K562 (cell line): Measurements from ENCODE around the gene SCMH1. TPM values are rescaled to one million over a fixed set of nuclear protein-coding genes. Genes with fewer than 3 reads are reported as not detected.

Experiments
- ATAC-seq: fragments of 200-7000 bp; cut with Tn5 transposase; 3 replicates; pipeline ENCODE4 v1.9.1; 2020; ENCODE audit warnings: moderate library complexity
- BruUV-seq: library from RNA; stranded (reverse); fragments of 400-500 nt; replicated peaks from 2 replicates; lab custom pipeline; 2021; lab: Mats Ljungman, UMichigan
- CTCF ChIA-PET: fragments of 300-600 bp; formaldehyde crosslinking; extraction: SDS; loops from one replicate; lab custom pipeline; 2021; ENCODE audit warnings: low intra/inter-chr PET ratio; lab: Yijun Ruan, JAX
- POLR2A ChIA-PET: fragments of 300-600, 350-650 bp; sonication (Branson Sonifier 250); formaldehyde crosslinking; extraction: SDS; loops from one replicate; lab custom pipeline; 2021; ENCODE audit warnings: antibody characterized with exemption, inconsistent platforms; lab: Yijun Ruan, JAX
- DNase-seq, 4 experiments: peaks; one replicate each; pipeline versions ENCODE4 v3.0.0 to v3.0.0-alpha.2; 2011 to 2018; ENCODE audit warnings: low spot score in 3 of 4, mixed read lengths in 3 of 4; ENCODE audit errors: extremely low read depth in 1 of 4
- FAIRE-seq: peaks from 2 replicates; lab custom pipeline; 2011; peaks lifted over from hg19 to GRCh38; lab: Jason Lieb, UNC
- H2AFZ ChIP-seq: 2 replicates; pipeline ENCODE4 v1.6.0; 2011; ENCODE audit warnings: low read depth, low read length, control low read depth, inconsistent platforms
- H3K27ac ChIP-seq: fragments of 200-600 bp; 3 replicates; pipeline ENCODE4 v1.8.0; 2011; ENCODE audit warnings: low read depth, mild to moderate bottlenecking, control low read depth, inconsistent platforms, low read length, moderate library complexity, mixed read lengths; ENCODE audit errors: extremely low read depth
- H3K27me3 ChIP-seq, 2 experiments: fragments of 300-600 bp in 1 of 2; 2 replicates in 1 of 2; 3 replicates in 1 of 2; pipeline versions ENCODE4 v1.6.0 to v1.8.0; 2011; ENCODE audit warnings: inconsistent platforms in 2 of 2, low read length in 2 of 2, mild to moderate bottlenecking in 1 of 2, mixed read lengths in 1 of 2, moderate library complexity in 1 of 2; ENCODE audit not compliant: control insufficient read depth in 2 of 2, insufficient read depth in 2 of 2
- H3K36me3 ChIP-seq: fragments of 300-600 bp; 3 replicates; pipeline ENCODE4 v1.8.0; 2011; ENCODE audit warnings: mild to moderate bottlenecking, low read length, inconsistent platforms; ENCODE audit not compliant: control insufficient read depth, insufficient read depth
- H3K4me1 ChIP-seq, 2 experiments: fragments of 200-600 bp in 1 of 2; replicated peaks in 1 of 2; 2 replicates in 1 of 2; 3 replicates in 1 of 2; pipeline versions ENCODE4 v1.5.1 to v1.8.0; 2011; ENCODE audit warnings: inconsistent platforms in 2 of 2, low read length in 2 of 2, mild to moderate bottlenecking in 1 of 2, mixed read lengths in 1 of 2, moderate library complexity in 1 of 2; ENCODE audit not compliant: control insufficient read depth in 2 of 2, insufficient read depth in 2 of 2
- H3K4me2 ChIP-seq: 2 replicates; pipeline ENCODE4 v1.6.1; 2011; ENCODE audit warnings: low read length, control low read depth, inconsistent platforms, mixed read lengths; ENCODE audit not compliant: insufficient read depth
- H3K4me3 ChIP-seq: fragments of 200-600 bp; sonication (generic), shearing (Covaris generic); 2 replicates; pipeline ENCODE4 v1.5.1; 2016; ENCODE audit warnings: control low read depth, inconsistent platforms
- H3K79me2 ChIP-seq: fragments of 200-600 bp; 3 replicates; pipeline ENCODE4 v1.8.0; 2011; ENCODE audit warnings: low read length, inconsistent platforms; ENCODE audit not compliant: control insufficient read depth, insufficient read depth
- H3K9ac ChIP-seq, 2 experiments: 2 replicates each; pipeline versions ENCODE4 v1.6.0 to v1.6.1; 2011; ENCODE audit warnings: low read depth in 2 of 2, low read length in 2 of 2, control low read depth in 1 of 2, inconsistent platforms in 1 of 2, mild to moderate bottlenecking in 1 of 2, mixed read lengths in 1 of 2; ENCODE audit not compliant: insufficient read depth in 1 of 2
- H3K9me1 ChIP-seq: one replicate; pipeline ENCODE4 v1.6.0; 2011; ENCODE audit warnings: inconsistent platforms, mild to moderate bottlenecking, low read length, moderate library complexity; ENCODE audit not compliant: control insufficient read depth, insufficient read depth
- H3K9me3 ChIP-seq: replicated peaks from 2 replicates; pipeline ENCODE4 v1.5.1; 2011; ENCODE audit warnings: low read depth, low read length, inconsistent platforms; ENCODE audit not compliant: control insufficient read depth, insufficient read depth
- H4K20me1 ChIP-seq: replicated peaks from 2 replicates; pipeline ENCODE4 v1.6.1; 2011; ENCODE audit warnings: low read length, inconsistent platforms, mixed read lengths; ENCODE audit not compliant: control insufficient read depth, insufficient read depth
- CC2D1A ChIP-seq: fragments of 450-650 bp; IDR thresholded peaks from 2 replicates; pipeline ENCODE4 v1.6.1; 2017; ENCODE audit warnings: mild to moderate bottlenecking
- DMBX1 ChIP-seq: fragments of 250-450 bp; sonication (Bioruptor Pico); IDR thresholded peaks from 2 replicates; pipeline ENCODE4 v1.8.0; 2022; ENCODE audit warnings: inconsistent platforms, mild to moderate bottlenecking, moderate library complexity, borderline replicate concordance
- IRF2 ChIP-seq: sonication (generic); formaldehyde crosslinking; IDR thresholded peaks from 2 replicates; pipeline ENCODE4 v1.8.1; 2022; ENCODE audit warnings: mild to moderate bottlenecking, missing genetic modification reagents
- KDM2B ChIP-seq: fragments of 250-450 bp; sonication (Bioruptor Pico); IDR thresholded peaks from 2 replicates; pipeline ENCODE4 v1.8.0; 2021; ENCODE audit warnings: mild to moderate bottlenecking, moderate library complexity
- MLX ChIP-seq, 2 experiments: fragments of 450-650 bp in 1 of 2; sonication (generic) in 1 of 2; formaldehyde crosslinking; conservative IDR thresholded peaks; 2 replicates each; pipeline versions ENCODE4 v1.4.0 to v1.8.1; 2020 to 2022; ENCODE audit warnings: mild to moderate bottlenecking in 1 of 2, missing genetic modification reagents in 1 of 2
- PHTF2 ChIP-seq: fragments of 250-450 bp; sonication (Bioruptor Pico); IDR thresholded peaks from 2 replicates; pipeline ENCODE4 v1.5.0; 2021; ENCODE audit warnings: mild to moderate bottlenecking
- POLR2A ChIP-seq: fragments of 450-650 bp; conservative IDR thresholded peaks from 2 replicates; pipeline ENCODE4 v1.6.1; 2016
- POLR2AphosphoS5 ChIP-seq: IDR thresholded peaks from 2 replicates; pipeline ENCODE4 v1.6.1; 2011; ENCODE audit warnings: mild to moderate bottlenecking, low read depth, low read length, moderate library complexity; ENCODE audit not compliant: control insufficient read depth, insufficient read depth
- POLR2G ChIP-seq: fragments of 200-400 bp; formaldehyde crosslinking; IDR thresholded peaks from 2 replicates; pipeline ENCODE4 v1.6.1; 2017; ENCODE audit warnings: low read depth, mild to moderate bottlenecking, antibody characterized with exemption, low read length, moderate library complexity
- SAFB ChIP-seq: fragments of 200-400 bp; formaldehyde crosslinking; IDR thresholded peaks from 2 replicates; pipeline ENCODE4 v1.6.1; 2017; ENCODE audit warnings: low read depth, low read length, borderline replicate concordance
- SMARCE1 ChIP-seq: fragments of 450-650 bp; IDR thresholded peaks from 2 replicates; pipeline ENCODE4 v1.7.1; 2016; ENCODE audit warnings: mild to moderate bottlenecking
- SP1 ChIP-seq: sonication (generic); formaldehyde crosslinking; IDR thresholded peaks from 2 replicates; pipeline ENCODE4 v1.8.1; 2022; ENCODE audit warnings: mild to moderate bottlenecking, missing genetic modification reagents
- TFAM ChIP-seq: fragments of 250-450 bp; sonication (Bioruptor Pico); conservative IDR thresholded peaks from 2 replicates; pipeline ENCODE4 v1.5.0; 2021; ENCODE audit warnings: mild to moderate bottlenecking, moderate library complexity
- YY1 ChIP-seq, 3 experiments: IDR thresholded peaks; 2 replicates each; pipeline ENCODE4 v1.6.1; 2011; ENCODE audit warnings: low read length in 2 of 3, mild to moderate bottlenecking in 2 of 3, moderate library complexity in 2 of 3, borderline replicate concordance in 1 of 3, control low read depth in 1 of 3, low read depth in 1 of 3; ENCODE audit not compliant: insufficient read depth in 3 of 3, insufficient replicate concordance in 2 of 3, control insufficient read depth in 1 of 3, insufficient read length in 1 of 3; ENCODE audit errors: extremely low read depth in 1 of 3
- WGBS: fragments of 100-300 bp; shearing (Covaris generic); methylation state at CpG from one replicate; pipeline ENCODE4 v1.1.6; 2016; ENCODE audit warnings: low coverage, mixed read lengths; ENCODE audit not compliant: insufficient coverage; ENCODE audit errors: missing lambda C conversion rate; 5-methylcytosine and 5-hydroxymethylcytosine counted together
- in situ Hi-C: fragments of 300-500 bp; cut with MboI; formaldehyde crosslinking; loops from 4 replicates; pipeline ENCODE4 v1.15.0; 2018; ENCODE audit warnings: inconsistent platforms, mixed read lengths
- intact Hi-C: fragments of 100-400 bp; cut with micrococcal nuclease; formaldehyde crosslinking; loops from 2 replicates; pipeline ENCODE4 v1.14.2; 2022
- polyA plus RNA-seq, 8 experiments: library from polyadenylated mRNA; depleted of rRNA in 4 of 8; stranded (reverse) in 5 of 8; unstranded in 3 of 8; fragments of >200 nt; fragmentation: Nextera tagmentation in 2 of 8; fragmentation: Illumina TruSeq in 1 of 8; extraction: Ambion mirVana in 2 of 8; extraction: Trizol in 1 of 8; gene quantifications; 2 replicates each; pipeline versions ENCODE4 v1.2.1 to v1.2.3, GENCODE V29; 2011 to 2014; ENCODE audit warnings: inconsistent platforms in 1 of 8, missing spikeins in 1 of 8
- total RNA-seq, 7 experiments: library from RNA; depleted of rRNA in 6 of 7; stranded (reverse); fragments of >200 nt in 6 of 7; fragmentation: Illumina TruSeq in 2 of 7; extraction: Trizol in 2 of 7; gene quantifications; 2 replicates each; pipeline versions ENCODE4 v1.2.1 to v1.2.3, GENCODE V29; 2011 to 2021; ENCODE audit warnings: low replicate concordance in 1 of 7
- TF ChIP-seq, protein P1 (sequence below): IDR thresholded peaks from 2 replicates; pipeline ENCODE4 v1.6.1; 2011; ENCODE audit warnings: borderline replicate concordance, low read depth, mild to moderate bottlenecking, moderate library complexity, low read length; ENCODE audit not compliant: insufficient read depth, poor library complexity, severe bottlenecking
- TF ChIP-seq, protein P2 (sequence below), 3 experiments: IDR thresholded peaks in 2 of 3; conservative IDR thresholded peaks in 1 of 3; 2 replicates each; pipeline ENCODE4 v1.5.1; 2011 to 2012; ENCODE audit warnings: low read length in 3 of 3, mild to moderate bottlenecking in 3 of 3, control low read depth in 2 of 3, improper control_type of control experiment in 1 of 3, inconsistent platforms in 1 of 3, low read depth in 1 of 3, mixed read lengths in 1 of 3, moderate library complexity in 1 of 3; ENCODE audit not compliant: insufficient read depth in 2 of 3

The SCMH1 gene
- total and polyA plus RNA-seq, 9 of the 15 experiments (the other 6 are each of a cell fraction or from before 2014, with no cell fraction given), result 8.5 to 37.0 (median 26.8) TPM

- no peak for FAIRE-seq
- WGBS, result 46% methylated on average over 11 of the region's 12 CpGs
- Histone ChIP-seq H3K27me3 (no peaks in the 10 kb centered on the region), H3K4me3 (no peak within 1 kb of the TSS), H3K9me1 (peaks cover 4% of the 10 kb centered on the region), H3K9me3 (no peaks in the 10 kb centered on the region), H3K79me2 (no peaks in the 10 kb centered on the region), H3K36me3 (peaks cover 35% of the 10 kb centered on the region; the same call in 1 of the 3 replicates), H3K4me2 (no peak within 1 kb of the TSS), H3K27ac (no peak within 1 kb of the TSS), H2AFZ (no peak within 1 kb of the TSS), H3K9ac (peak within 1 kb of the TSS in 1 of 2 experiments; percentile 71; a peak in 2 of 4 replicates), H3K4me1 (peaks cover 0 to 25% of the 10 kb centered on the region in 2 experiments; a peak in 2 of 5 replicates), H4K20me1 (peaks cover 5% of the 10 kb centered on the region; the same call in 1 of the 2 replicates)
- no TSS peak for BruUV-seq
- peak; percentile 42 for ATAC-seq
- DNase-seq, result peak in 3 of 4 experiments; percentile 35 to 43 (median 37)
- in situ Hi-C loops (no loop called here), intact Hi-C loops (no loop called here)
- ChIA-PET CTCF (no interaction called here), POLR2A (interaction anchor here (0.6 to 2.3 kb wide), 7 partner anchors 9 to 221 kb away, joined by 3 to 9 read pairs (median 4); partner anchors contain the start of gene CTPS1)
- TF ChIP-seq IRF2 (CRISPR knock-in tag), result no peak
- TF ChIP-seq, protein P1, sequence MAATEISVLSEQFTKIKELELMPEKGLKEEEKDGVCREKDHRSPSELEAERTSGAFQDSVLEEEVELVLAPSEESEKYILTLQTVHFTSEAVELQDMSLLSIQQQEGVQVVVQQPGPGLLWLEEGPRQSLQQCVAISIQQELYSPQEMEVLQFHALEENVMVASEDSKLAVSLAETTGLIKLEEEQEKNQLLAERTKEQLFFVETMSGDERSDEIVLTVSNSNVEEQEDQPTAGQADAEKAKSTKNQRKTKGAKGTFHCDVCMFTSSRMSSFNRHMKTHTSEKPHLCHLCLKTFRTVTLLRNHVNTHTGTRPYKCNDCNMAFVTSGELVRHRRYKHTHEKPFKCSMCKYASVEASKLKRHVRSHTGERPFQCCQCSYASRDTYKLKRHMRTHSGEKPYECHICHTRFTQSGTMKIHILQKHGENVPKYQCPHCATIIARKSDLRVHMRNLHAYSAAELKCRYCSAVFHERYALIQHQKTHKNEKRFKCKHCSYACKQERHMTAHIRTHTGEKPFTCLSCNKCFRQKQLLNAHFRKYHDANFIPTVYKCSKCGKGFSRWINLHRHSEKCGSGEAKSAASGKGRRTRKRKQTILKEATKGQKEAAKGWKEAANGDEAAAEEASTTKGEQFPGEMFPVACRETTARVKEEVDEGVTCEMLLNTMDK, result no peak
- no peak for TF ChIP-seq CC2D1A
- peak; percentile 62; the same call in 1 of the 2 replicates for TF ChIP-seq POLR2A
- no peak for TF ChIP-seq TFAM
- no peak for TF ChIP-seq MLX (CRISPR knock-in tag; conservative IDR thresholded peaks at IDR 0.05)
- peak; percentile 16; the same call in 1 of the 2 replicates for TF ChIP-seq POLR2AphosphoS5
- TF ChIP-seq POLR2G, result peak; percentile 73
- no peak for TF ChIP-seq SMARCE1
- TF ChIP-seq SP1 (CRISPR knock-in tag), result no peak
- TF ChIP-seq YY1 (IDR thresholded peaks at IDR 0.05; ENCODE audit: borderline replicate concordance in 1 of 3, control insufficient read depth in 1 of 3, extremely low read depth in 1 of 3, insufficient read depth in 3 of 3, insufficient read length in 1 of 3, insufficient replicate concordance in 2 of 3, low read depth in 1 of 3, low read length in 2 of 3), result peak in 1 of 3 experiments; percentile 22
- TF ChIP-seq DMBX1 (CRISPR knock-in tag), result no peak
- TF ChIP-seq, protein P2, sequence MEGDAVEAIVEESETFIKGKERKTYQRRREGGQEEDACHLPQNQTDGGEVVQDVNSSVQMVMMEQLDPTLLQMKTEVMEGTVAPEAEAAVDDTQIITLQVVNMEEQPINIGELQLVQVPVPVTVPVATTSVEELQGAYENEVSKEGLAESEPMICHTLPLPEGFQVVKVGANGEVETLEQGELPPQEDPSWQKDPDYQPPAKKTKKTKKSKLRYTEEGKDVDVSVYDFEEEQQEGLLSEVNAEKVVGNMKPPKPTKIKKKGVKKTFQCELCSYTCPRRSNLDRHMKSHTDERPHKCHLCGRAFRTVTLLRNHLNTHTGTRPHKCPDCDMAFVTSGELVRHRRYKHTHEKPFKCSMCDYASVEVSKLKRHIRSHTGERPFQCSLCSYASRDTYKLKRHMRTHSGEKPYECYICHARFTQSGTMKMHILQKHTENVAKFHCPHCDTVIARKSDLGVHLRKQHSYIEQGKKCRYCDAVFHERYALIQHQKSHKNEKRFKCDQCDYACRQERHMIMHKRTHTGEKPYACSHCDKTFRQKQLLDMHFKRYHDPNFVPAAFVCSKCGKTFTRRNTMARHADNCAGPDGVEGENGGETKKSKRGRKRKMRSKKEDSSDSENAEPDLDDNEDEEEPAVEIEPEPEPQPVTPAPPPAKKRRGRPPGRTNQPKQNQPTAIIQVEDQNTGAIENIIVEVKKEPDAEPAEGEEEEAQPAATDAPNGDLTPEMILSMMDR (IDR thresholded peaks at IDR 0.05 in 2 of 3, conservative IDR thresholded peaks at IDR 0.05 in 1 of 3; ENCODE audit: insufficient read depth in 2 of 3, low read depth in 1 of 3, low read length in 3 of 3), result peak in 2 of 3 experiments; percentile 5 to 12; a peak in 1 of 6 replicates
- TF ChIP-seq KDM2B, result no peak
- TF ChIP-seq SAFB, result no peak
- no peak for TF ChIP-seq PHTF2
Observed at GRCh38 chr1:41021526-41022308, 220.4 kb downstream of the SCMH1 start, which contains the start of gene SLFNL1. Gene SLFNL1 (minus strand): TSS chr1:41021725. CDS start chr1:41020660, 1,065 bp downstream.
